Measurements from ENCODE around the gene GFOD1.
"Not testable (repeated sequence)": the region's sequence is repeated elsewhere in the genome, so short reads cannot be mapped to it uniquely, and the experiment has no call there.

Gene GFOD1

GRCh38 chr6:13331516-13332348 is 155.7 kb downstream of the GFOD1 start:
- DNase-seq (ENCODE audit: low read depth) = peak; percentile 64
- TF ChIP-seq CTCF (conservative IDR thresholded peaks at IDR 0.05; ENCODE audit: low read depth, low read length) = peak; percentile 63
- no peak overlapping the region for H3K4me3 ChIP-seq (ENCODE audit: low read depth, low read length)

DNA sequence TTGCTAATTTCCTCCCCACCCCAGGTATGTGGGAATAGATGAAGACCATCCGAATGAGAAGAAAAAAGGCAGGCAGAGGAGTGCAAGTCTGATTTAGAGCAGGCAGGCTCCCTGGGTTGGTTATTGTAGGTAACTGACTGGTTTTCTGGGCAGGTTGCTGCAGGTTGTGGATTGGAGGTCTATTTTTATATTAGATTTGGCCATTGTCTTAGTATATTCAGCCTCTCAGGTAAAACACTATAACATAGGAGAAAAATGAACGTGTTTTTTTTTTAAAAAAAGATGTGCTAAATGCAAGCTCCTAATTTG is 158.6 kb downstream of the GFOD1 start:
- H3K4me3 ChIP-seq (ENCODE audit: low read depth, low read length) = peak overlapping the region; percentile 89
- no peak for DNase-seq (ENCODE audit: low read depth)
- TF ChIP-seq CTCF (conservative IDR thresholded peaks at IDR 0.05; ENCODE audit: low read depth, low read length) = no peak

DNA sequence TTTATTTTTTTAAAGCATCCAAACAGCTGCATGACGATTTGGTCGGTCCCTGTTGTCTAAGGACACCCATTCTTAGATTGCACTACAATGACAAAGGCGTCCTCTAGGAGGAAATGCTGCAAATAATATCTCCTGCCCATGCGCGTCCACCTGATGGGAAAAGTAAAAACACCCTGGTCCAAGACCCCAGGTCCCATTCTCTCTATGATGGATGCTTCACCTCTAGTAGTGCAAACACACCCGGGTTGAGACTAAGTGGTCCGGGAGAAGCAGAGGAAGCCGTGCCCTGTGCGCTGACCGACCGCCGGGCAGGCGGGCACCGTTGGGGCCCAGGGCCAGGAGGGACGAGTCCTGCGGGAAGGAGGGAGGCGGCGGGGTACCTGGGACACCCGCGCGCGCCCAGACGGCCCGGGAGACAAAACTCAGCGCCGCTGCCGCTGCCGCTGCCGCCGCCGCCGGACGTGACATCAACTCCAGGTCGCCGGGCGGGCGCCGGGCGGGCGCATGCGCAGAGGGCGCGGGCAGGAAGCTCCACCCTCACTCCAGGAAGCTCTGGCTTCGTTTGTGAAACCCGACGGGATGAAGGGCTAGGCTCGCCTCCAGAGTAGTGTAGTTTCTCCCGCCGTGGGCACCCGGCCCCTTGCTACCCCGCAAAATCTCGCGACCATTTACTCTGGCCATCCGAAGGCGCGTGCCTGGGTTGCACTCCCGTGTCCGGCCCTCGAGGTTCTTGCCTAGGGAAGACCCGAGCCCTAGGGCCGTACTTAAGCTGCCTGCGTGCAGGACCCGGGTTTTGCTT is 159.1 kb downstream of the GFOD1 start, which contains the start of gene TBC1D7:
TSS of gene TBC1D7 (minus strand) at position 462 of the 799 bp plus-strand sequence. CDS start 1,639 bp downstream, outside the sequence.
- H3K4me3 ChIP-seq (ENCODE audit: low read depth, low read length) = peak within 1 kb of the TSS; percentile 89
- peak; percentile 94 for DNase-seq (ENCODE audit: low read depth)
- peak; percentile 15 for TF ChIP-seq CTCF (conservative IDR thresholded peaks at IDR 0.05; ENCODE audit: low read depth, low read length)

GRCh38 chr6:13327691-13328075 is 159.7 kb downstream of the GFOD1 start:
- no peak for DNase-seq (ENCODE audit: low read depth)

GRCh38 chr6:13326031-13326586 is 161.3 kb downstream of the GFOD1 start:
- not testable (repeated sequence) for DNase-seq (ENCODE audit: low read depth); H3K4me3 ChIP-seq (ENCODE audit: low read depth, low read length)

More at GRCh38 chr6:13327691-13328075, 159.7 kb downstream of the GFOD1 start:
- no peak for TF ChIP-seq CTCF (conservative IDR thresholded peaks at IDR 0.05; ENCODE audit: low read depth, low read length)
- H3K4me3 ChIP-seq (ENCODE audit: low read depth, low read length) = peak overlapping the region; percentile 89

DNA sequence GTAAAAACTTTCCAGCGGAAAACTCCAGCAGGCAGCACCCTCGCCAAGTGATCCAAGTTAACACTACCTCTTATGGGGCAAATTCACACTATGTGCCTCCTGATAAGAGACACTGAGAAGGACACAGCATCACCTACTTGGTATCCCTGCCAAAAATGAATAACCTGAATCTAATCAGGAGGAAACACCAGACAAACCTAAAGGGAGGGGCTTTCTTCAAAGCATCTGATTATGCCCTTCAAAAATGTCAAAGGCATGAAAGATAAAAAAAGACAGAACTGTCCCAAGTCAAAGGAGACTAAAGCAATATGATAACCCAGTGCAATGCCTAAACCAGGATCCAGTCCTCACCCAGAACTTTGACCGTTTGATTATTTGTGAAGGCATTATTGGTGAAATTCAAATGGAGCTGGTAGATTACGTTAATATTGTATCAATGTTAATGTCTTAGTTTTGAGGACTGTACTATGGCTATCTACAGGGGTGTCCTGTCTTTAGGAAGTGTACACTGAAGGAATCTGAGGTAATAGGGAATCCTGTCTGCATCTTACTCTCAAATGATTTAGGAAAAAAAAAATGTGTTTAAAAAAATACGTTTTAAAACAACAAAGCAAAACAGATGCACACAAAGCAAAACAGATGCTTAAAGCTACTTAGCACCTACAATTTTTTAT is 167.4 kb downstream of the GFOD1 start:
- no peak for DNase-seq (ENCODE audit: low read depth)
- no peak for TF ChIP-seq CTCF (conservative IDR thresholded peaks at IDR 0.05; ENCODE audit: low read depth, low read length)
- H3K4me3 ChIP-seq (ENCODE audit: low read depth, low read length) = no peak overlapping the region

DNA sequence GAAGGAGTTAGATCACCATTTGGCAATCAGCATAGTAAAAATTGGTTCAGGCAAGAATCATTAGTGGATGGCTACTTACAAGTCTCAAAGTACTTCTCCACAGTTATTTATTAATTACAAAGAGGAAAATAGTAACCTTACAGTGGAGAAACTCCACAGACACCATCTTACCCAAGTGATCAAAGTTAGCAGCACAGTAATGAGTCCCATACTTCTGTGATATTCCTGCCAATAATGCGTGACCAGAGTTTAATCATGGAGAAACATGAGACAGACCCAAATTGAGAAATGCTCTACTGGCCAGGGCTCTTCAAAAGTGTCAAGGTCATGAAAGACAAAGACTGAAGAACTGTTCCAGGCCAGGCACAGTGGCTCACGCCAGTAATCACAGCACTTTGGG is 168.6 kb downstream of the GFOD1 start:
- DNase-seq (ENCODE audit: low read depth) = no peak
- no peak for TF ChIP-seq CTCF (conservative IDR thresholded peaks at IDR 0.05; ENCODE audit: low read depth, low read length)
- H3K4me3 ChIP-seq (ENCODE audit: low read depth, low read length) = no peak overlapping the region

Data from choroid plexus epithelial cell (primary cell).